GM12801 (cell line): ENCODE results near the gene ARID3B.

Source experiments
- CTCF ChIP-seq: IDR thresholded peaks from one replicate; pipeline ENCODE4 v1.5.1; 2011; ENCODE audit warnings: control low read depth; ENCODE audit not compliant: insufficient read length; ENCODE audit errors: extremely low read depth

The ARID3B gene

GRCh38 chr15:74599156-74599555 is 58.1 kb downstream of the ARID3B start:
- TF ChIP-seq CTCF, result no peak

- TF ChIP-seq CTCF, result no peak
Observed at GRCh38 chr15:74603026-74603788, 62.2 kb downstream of the ARID3B start.

GRCh38 chr15:74603789-74604705 is 63.0 kb downstream of the ARID3B start:
- TF ChIP-seq CTCF, result no peak

GRCh38 chr15:74604983-74605794 is 64.2 kb downstream of the ARID3B start:
- no peak for TF ChIP-seq CTCF

GRCh38 chr15:74605795-74606150 is 64.8 kb downstream of the ARID3B start:
- no peak for TF ChIP-seq CTCF

GRCh38 chr15:74608786-74609185 is 67.8 kb downstream of the ARID3B start:
- TF ChIP-seq CTCF, result no peak

DNA sequence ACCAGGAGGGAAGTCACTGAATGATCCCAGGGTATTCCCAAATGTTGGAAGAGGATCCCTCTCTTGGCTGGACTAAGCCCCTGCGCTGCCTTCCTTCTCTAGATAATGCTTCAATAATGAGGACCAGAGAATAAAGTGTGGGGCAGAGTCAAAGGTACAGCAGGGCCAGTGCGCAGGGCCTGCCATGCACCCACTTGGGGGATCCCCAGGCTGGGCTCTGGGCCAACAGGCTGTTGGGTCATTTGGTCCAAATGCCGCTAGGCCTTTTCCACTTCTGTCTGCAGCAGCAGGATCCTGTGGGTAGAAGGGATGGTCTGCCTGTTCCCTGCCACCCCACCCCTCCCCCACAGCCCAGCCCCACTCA is 68.9 kb downstream of the ARID3B start:
- TF ChIP-seq CTCF, result no peak
